GM10248 (cell line): ENCODE results near the gene GPX2.

Experiments used
- CTCF ChIA-PET: fragments of 300-600 bp; sonication (Branson Sonifier 250); formaldehyde crosslinking; extraction: SDS; loops from one replicate; lab custom pipeline; 2021; ENCODE audit warnings: antibody characterized with exemption; lab: Yijun Ruan, JAX
- POLR2A ChIA-PET: fragments of 350-650 bp; sonication (Branson Sonifier 250); formaldehyde crosslinking; extraction: SDS; loops from one replicate; lab custom pipeline; 2020; ENCODE audit warnings: antibody characterized with exemption; lab: Yijun Ruan, JAX
- DNase-seq: peaks from one replicate; pipeline ENCODE4 v3.0.0; 2012; ENCODE audit errors: extremely low spot score
- CTCF ChIP-seq: IDR thresholded peaks from 2 replicates; pipeline ENCODE4 v1.5.1; 2012; ENCODE audit warnings: mild to moderate bottlenecking, low read depth; ENCODE audit errors: extremely low read depth, missing control alignments, control extremely low read depth

GPX2 gene

GRCh38 chr14:64942531-64943111 lies at the start of gene GPX2:
GPX2 (minus strand) TSS chr14:64942745; CDS start chr14:64942726, 19 bp downstream.
- DNase-seq: no peak
- POLR2A ChIA-PET: no interaction called here
- CTCF ChIA-PET: interaction anchor here (0.9 to 2.5 kb wide), 3 partner anchors 10 to 17 kb away, joined by 3 to 14 read pairs (median 3); no protein-coding TSS in a partner anchor
- TF ChIP-seq CTCF: no peak

GRCh38 chr14:64990939-64991338 lies 48.4 kb upstream of the GPX2 start:
- CTCF ChIA-PET: interaction anchor here (9.1 to 12.0 kb wide), 2 partner anchors 10 to 29 kb away, joined by 114 to 162 read pairs; no protein-coding TSS in a partner anchor
- POLR2A ChIA-PET: no interaction called here
- no peak for DNase-seq
- no peak for TF ChIP-seq CTCF

- ChIA-PET CTCF (interaction anchor here (9.1 to 12.0 kb wide), 2 partner anchors 11 to 30 kb away, joined by 114 to 162 read pairs; no protein-coding TSS in a partner anchor), POLR2A (interaction anchor here (0.7 kb wide), 1 partner anchor 1777 kb away, joined by 3 read pairs; no protein-coding TSS in a partner anchor)
- DNase-seq: no peak
- no peak for TF ChIP-seq CTCF
Measured at GRCh38 chr14:64990296-64990695, 47.8 kb upstream of the GPX2 start.

GRCh38 chr14:64987438-64987767 lies 44.9 kb upstream of the GPX2 start:
- no peak for TF ChIP-seq CTCF
- CTCF ChIA-PET: interaction anchor here (0.6 to 12.0 kb wide), 16 partner anchors 13 to 342 kb away, joined by 3 to 162 read pairs (median 6); partner anchors contain the start of gene MAX
- POLR2A ChIA-PET: no interaction called here
- no peak for DNase-seq

- POLR2A ChIA-PET: interaction anchor here (0.6 kb wide), 1 partner anchor 34 kb away, joined by 3 read pairs; no protein-coding TSS in a partner anchor
- DNase-seq: peak; percentile 94
- TF ChIP-seq CTCF: peak; percentile 98
- CTCF ChIA-PET: interaction anchor here (0.6 to 12.0 kb wide), 22 partner anchors 12 to 343 kb away, joined by 3 to 162 read pairs (median 4); partner anchors contain the start of gene MAX
Measured at GRCh38 chr14:64986648-64987437, 44.3 kb upstream of the GPX2 start, which contains the start of gene FNTB. FNTB (plus strand) TSS chr14:64986895; CDS start chr14:64986954, 59 bp downstream.
